AG08395 (cell line): ENCODE measurements around the gene APOBEC3A.
"Not testable (repeated sequence)": the region's sequence is repeated elsewhere in the genome, so short reads cannot be mapped to it uniquely, and the experiment has no call there.

ENCODE experiments used
- DNase-seq: peaks from one replicate; pipeline ENCODE4 v3.0.0; 2012; ENCODE audit warnings: mixed read lengths, low spot score

APOBEC3A gene

DNA sequence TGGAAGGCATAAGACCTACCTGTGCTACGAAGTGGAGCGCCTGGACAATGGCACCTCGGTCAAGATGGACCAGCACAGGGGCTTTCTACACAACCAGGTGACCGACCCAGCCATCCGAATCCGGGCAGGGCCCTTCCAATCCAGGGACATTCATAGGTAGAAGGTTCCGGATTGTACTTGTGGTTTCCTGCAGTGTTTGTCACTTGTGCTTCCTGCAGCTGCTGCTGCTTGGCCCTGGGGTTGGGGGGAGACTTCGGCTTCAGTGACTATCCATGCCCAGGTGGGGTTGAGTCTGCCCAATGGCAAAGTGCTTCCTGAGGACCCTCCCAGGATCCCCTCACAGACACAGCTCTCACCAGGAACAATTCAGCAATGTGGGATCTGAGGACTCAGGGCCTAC lies 2.2 kb downstream of the APOBEC3A start:
- no peak for DNase-seq

DNA sequence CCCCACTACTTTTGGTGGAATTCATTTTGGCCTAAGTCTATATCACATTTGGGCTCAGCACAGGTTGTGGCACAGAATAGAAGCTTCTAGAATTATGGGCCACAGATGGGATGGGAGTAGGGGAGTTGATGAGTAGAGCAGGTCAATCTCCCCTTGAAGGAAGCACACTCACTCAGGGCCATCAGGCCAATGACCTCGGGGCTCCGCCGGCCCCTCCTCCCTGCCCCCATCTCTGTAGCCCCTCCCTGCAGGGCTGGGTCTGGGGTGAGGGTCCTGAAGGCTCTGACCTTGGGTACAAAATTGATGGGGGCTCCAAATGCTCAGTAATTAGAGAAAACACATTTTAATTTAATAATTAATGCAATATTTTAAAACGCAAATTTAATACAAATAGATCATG lies 3.3 kb downstream of the APOBEC3A start:
- not testable (repeated sequence) for DNase-seq

DNA sequence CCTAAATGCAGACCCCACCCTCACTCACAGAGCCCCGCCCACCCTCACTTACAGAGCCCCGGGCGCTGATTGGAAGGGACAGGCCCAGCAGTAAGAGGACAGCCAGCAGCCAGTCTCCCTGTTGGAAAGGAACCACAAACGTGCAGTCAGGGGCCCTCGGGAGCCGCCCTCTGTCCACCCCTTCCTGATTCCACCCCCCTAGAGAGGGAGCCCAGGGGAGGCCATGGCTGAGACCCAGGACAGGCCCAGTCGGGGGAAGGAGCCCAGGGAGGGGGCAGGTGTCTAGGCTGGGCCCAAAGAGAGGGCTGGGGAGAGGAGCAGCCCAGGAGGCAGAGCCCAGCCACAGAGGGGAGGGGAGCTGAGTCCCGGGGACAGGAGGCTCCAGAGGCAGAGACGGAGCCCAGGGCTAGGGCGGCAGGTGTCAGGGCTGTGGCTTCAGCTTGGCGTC lies 5.9 kb downstream of the APOBEC3A start:
- not testable (repeated sequence) for DNase-seq

DNA sequence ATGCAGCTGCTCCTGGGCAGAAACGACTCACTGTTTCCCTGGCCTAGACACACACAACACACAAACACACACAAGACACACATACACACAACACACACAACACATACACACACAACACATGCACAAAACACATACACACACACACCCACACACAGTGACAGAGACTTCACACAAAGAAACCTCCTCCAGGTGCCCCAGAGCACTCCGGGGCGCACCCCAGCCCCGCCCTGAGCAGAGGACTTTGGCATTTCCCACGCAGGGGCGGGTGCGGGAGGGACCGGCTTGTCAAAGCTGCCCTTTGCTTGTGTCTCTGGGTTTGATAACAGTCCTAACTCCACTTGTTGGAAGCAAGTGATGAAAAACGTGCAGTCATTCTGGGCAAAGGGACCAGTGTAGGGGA lies 6.5 kb downstream of the APOBEC3A start:
- DNase-seq, result no peak

DNA sequence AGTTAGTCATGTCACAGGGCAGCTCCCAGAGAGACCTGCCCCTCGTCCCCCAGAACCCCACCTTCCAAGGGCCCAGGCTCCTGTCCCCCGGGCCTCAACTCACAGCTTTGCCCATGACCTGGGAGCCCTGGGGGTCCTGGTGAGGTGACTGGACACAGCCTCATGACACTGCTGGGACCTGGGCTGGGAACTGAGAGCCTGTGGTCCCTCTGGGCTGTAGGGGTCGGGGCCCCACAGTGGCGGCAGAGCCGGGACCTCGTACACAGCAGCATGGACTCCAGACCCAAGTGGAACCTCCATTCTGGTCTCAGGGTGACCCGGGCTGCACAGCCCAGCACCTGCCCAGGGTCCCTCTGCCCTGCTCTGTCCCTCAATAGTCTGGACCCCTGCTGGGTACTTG lies 6.9 kb downstream of the APOBEC3A start:
- no peak for DNase-seq

DNA sequence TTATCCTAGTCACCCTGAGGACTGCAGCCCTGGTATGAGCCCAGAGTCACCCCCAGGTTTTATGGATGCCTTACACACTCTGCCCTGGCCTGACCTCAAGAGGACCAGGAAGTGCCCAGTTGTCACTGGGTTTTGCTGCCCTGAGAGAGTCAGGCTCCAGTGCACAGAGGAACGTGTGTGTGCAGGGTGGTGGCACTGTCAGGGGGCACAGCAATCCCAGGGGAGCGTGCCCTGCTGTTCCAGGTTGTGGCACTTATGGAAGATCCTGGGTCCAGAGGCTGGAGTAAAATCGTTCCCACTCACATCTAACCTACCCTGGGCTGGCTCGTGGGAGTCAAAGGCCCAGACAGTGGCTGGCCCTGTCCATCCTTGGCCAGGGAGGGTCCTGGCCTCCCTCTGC lies 7.6 kb downstream of the APOBEC3A start:
- no peak for DNase-seq

DNA sequence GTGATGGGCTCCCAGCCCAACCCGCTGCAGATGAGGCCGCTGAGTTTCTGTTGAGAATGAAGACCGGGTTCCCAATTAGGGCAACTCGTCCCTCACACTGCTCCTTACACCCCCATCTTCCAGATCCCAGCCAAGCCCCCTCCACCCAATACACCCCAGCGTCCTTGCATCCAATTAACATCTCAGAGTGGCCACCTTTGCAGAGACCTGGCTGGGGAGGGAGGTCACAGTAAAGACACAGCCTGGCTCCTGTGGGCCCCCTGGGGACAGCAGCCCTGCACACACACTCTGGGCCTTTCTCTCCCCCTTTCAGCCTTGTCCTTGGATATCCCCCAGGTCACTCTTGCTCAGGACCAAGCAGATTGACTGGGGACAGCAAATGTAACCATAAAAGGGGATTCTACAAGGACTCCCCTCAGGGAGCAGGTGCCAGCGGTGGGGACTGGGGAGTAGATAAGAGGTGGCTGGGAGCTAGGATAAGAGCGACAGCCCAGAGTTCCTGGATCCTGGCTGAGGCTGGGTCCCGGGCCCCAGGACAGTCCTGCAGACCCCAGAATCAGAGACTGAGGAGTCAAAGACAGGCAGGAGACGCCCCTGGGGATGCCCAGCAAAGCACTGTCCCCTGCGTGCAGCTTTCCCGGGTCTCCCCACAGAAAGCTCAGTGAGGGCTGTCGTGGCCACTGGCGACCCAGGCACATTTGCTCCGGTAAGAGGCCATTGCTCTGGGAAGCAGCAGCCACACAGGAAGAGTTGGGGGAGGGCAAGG lies 8.4 kb downstream of the APOBEC3A start:
- DNase-seq, result no peak

DNA sequence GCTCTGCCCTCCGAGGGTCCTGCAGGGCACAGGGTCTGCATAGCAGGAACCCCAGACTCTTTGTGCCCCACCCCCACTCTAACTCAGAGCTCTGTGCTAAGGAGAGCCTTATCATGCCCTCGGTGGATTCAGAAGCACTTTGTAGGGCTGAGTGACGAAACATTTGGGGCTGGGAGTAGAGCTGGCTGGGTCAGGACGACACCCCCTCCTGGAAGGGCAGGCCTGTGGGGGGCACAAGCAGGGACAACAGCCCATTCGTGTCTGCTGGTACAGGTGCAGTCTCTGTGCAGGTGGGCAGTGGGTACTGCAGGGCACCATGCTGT lies 8.9 kb downstream of the APOBEC3A start:
- DNase-seq, result no peak

DNA sequence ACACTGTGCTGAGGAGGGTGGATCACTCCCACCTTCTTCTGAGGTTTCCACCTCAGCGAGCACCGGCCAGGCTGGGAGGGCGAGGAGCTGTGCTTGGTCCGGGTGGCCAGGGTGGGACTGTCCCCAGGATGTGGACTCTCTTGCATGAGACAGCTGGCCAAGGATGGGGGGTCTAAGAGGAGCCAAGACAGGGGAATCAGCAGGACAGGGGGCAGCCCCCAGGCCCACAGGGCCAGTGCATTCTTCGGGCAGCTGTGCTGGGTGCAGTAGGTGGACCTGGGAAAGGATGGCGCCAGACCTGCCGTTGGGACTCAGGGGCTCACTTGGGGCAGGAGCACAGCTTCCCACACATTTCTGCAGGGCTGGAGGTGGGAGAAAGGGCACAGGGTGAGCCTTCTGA lies 9.5 kb downstream of the APOBEC3A start:
- DNase-seq, result no peak

DNA sequence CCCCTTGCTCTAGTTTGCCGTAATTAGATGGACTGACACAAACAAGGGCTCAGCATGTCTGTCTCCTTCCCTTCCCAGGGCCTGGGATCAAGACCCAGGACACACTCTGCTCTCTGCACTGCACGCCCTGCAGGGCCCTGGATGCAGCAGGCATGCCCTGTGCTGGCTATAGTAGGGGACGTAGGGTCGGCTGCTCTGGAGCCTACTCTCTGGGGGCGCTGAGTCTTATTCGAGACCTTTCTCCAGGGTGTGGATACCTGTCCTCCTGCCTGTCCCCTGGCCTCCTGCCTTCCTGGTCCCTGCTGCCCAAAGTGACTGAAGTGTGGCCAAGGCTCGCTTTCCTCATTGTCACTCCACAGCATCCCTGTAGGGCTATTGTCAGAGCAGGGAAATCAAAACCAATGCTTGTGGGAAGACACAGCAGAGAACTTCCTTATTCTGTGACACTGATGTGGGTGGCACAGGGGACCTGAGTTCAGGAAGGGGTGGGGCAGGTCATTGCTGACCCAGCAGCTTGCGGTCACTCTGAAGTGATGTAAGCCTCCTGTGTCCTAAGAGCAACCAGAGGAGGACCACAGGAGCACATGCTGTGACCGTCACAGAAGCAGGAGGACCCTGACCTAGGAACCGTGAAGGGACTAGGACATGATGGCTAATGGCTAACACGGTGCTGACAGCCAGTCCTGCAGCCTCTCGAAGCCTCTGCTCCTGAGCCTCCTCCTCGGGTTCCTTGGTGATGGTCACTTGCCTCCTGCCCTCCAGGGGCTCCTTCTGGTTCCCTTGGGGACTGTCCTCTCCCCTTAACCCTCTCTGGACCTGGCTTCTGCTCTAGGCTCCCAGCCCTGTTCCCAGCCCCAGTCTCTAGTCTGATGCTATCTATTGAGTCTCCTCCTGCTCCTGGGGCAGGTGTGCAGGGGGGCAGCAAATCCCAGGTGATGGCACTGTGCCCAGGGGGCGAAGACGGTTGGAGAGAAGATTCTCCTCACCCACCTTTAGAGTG lies 10.3 kb downstream of the APOBEC3A start:
- DNase-seq, result no peak

DNA sequence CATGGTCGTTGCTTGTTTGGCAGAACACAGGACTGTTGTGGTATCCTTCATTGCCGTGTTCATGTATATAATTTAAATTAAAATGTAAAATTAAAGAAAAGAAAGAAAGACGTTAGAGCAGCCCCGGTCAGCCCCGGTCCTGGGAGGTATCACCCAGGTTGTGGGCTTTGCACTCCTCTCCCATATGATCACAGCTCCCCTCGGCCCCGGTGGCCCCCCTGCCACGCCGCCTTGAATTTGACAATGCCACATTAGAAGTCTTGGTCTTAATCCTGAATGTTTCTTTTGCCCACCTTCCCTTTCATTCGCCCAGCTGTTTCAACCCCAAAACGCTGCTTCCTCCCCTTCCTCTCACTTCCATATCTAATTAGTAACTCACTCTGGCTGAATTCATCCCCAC lies 11.4 kb downstream of the APOBEC3A start:
- no peak for DNase-seq

DNA sequence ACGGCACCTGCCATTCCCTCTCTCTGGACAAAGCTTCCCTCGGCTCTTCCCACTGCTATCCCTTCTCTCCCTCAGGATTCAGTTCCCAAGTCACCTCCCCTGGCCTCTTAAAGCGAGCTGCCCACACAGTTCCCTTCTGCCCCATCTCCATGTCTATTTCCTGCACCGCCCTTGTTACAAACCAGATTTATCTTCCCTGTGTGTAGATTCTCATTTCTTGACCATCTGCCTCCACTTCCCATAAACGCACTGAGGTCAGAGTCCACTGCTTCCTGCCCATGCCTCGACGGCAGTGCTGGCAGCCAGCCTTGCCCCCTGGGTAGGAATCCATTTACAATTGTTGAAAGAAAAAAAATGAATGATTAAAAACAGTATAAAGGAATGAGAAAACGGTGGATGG lies 13.1 kb downstream of the APOBEC3A start:
- no peak for DNase-seq

DNA sequence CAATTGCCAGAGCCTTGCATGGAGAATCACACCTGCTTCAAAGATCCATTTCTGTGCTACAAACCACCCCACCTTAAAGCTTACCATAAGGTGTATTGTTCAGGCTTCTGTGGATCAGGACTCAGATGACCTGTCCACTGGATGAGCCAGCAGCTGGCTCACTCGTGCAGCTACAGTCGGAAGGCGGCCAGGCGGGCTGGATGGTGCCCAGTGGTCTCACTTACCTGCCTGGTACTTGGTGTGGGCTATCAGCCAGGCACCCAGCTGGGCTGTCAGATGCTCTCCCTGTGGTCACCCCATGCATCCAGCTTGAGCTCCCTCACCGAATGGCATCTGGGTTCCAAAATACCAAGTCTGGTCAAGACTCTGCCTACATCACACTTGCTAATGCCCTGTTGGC lies 13.8 kb downstream of the APOBEC3A start:
- no peak for DNase-seq

DNA sequence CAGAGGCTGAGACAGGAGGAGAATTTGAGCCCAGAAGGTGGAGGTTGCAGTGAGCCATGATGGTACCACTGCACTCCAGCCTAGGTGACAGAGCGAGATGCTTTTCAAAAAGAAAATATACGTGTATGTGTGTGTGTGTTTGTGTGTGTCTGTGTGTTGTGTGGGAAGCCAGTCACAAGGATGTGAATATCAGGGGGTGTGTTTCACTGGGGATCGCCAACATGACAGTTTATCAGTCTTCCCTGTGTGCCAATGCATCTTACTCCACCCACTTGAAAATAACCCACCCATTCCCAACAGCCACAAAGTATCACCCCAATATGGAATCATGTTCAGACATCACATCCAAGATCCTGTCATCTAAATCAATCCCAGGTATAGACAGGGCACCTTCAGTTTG lies 14.4 kb downstream of the APOBEC3A start:
- DNase-seq, result no peak

DNA sequence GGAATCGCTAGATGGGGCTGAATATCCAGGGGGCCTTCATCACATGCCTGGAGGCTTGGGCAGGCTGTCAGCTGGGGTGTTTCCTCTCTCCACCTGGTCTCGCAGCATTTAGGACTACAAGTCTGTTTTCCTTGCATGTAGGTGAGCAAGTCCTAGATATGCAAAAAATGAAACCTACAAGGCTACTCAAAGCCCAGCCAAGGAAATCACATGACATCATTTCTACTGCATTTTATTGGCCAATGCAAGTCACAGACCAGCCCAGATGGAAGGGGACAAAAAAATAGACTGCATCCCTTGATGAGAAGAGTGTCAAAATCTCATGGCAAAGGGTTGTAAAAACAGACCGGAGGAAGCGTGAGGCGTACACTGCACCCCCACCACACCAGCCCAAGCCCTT lies 15.1 kb downstream of the APOBEC3A start:
- DNase-seq, result no peak

DNA sequence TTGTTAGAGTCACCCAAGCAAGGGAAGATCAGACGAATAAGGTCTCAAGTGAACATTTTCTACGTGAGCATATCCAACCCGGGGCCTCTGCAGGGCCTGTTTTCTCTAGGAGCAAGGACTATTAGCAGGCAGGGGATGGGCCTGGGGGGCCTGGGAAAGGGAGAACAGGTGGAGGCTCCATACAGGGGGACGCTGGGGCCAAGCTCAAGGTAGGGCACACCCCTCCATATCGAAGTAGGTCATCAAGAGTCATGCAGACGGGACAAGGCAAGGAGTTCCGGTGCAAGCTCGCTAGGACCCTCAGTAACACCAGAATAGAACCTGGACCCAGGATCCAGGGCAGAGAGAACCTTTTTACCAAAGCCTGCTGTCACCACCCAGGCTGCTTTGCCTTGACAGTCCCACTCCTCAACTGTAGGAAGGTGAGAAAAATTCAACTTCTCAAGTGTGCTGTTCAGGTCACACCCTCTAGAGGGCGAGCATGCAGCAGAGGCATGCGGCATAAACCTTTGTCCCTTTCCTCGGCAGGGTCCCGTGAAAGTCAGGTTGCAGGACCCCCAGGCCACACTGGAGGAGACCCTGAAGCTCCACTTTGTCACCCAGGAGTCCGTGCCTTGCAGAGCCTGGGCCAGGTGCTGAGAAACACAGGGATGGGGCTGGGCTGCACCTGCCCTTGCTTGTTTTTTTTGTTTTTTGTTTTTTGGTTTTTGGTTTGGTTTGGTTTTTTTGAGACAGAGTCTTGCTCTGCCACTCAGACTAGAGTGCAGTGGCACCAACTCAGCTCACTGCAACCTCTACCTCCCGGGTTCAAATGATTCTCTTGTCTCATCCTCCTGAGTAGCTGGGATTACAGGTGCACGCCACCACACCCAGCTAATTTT lies 16.1 kb downstream of the APOBEC3A start:
- DNase-seq, result peak; percentile 64

DNA sequence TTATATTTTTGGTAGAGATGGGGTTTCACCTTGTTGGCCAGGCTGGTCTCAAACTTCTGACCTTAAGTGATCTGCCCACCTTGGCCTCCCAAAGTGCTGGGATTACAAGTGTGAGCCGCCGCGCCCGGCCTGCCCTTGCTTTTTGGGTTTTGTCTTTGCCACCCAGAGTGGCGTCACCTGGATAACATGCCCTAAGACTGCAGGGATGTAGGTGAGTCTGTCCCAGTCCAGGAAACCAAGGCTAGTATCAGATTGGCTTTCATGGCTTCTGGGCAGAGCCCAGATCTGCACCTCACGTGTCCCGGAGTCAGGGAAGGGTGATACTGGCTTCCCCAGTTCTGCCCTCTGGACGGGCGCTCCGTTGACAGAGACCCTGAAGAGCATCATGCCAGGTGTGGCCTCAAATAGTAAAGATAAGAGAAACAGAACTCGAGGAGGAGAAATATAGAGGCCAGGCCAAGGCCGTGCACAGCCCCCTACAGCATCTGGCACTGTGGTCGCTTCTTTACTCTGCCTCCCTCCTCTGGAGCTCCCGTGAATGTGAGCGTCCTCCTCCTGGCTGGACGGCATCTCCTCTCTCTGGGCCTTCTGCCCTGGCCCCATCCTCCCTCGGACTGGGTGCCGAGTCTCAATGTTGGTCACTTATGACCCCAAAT lies 16.9 kb downstream of the APOBEC3A start:
- DNase-seq, result no peak

DNA sequence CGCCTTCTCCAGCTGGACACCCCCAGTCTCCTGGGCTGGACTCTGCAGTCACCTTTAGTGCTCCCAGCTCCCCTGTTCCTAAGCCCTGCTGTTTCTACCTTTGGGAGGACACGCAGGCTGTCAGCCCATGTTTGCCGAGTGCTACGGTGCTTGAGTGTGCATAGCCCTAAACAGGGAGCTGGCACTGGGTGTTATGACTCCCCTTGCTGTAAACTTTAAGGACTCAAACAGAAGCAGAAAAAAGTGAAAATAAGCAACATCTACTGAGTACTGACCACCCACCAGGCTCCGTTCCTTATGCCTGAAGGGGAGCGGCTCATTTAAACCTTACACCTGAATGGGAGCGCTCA lies 17.4 kb downstream of the APOBEC3A start:
- DNase-seq, result no peak

DNA sequence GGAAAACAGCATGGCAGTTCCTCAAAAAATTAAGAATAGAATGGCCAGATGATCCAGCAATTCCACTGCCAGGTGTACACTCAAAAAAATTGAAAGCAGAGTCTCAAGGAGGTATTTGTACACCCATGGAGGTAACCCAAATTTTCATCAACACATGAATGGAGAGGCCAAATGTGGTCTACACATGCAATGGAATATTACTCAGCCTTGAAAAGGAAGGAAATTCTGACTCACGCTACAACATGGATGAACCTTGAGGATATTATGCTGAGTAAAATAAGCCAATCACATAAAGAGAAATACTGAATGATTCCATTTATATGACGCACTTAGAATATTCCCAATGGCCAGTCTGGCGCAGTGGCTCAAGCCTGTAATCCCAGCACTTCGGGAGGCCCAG lies 19.9 kb downstream of the APOBEC3A start:
- not testable (repeated sequence) for DNase-seq

DNA sequence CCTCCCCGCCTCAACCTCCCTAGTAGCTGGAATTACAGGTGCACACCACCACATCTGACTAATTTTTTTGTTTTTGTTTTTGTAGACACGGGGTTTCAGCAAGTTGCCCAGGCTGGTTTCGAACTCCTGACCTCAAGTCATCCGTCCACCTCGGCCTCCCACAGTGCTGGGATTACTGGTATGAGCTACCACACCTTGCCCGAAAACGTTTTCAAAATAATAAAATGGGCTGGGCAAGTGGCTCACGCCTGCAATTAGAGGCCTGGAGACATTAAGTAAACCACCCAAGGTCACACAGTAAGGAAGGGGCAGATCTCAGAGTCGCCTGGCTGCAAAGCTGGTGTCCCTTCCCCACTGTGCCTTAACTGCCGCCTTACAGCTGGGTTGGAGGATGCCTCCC lies 23.2 kb downstream of the APOBEC3A start:
- DNase-seq, result not testable (repeated sequence)
